ENCODE data around the gene C11orf68.
"Not testable (repeated sequence)": the region's sequence is repeated elsewhere in the genome, so short reads cannot be mapped to it uniquely, and the experiment has no call there.

The C11orf68 gene

DNA sequence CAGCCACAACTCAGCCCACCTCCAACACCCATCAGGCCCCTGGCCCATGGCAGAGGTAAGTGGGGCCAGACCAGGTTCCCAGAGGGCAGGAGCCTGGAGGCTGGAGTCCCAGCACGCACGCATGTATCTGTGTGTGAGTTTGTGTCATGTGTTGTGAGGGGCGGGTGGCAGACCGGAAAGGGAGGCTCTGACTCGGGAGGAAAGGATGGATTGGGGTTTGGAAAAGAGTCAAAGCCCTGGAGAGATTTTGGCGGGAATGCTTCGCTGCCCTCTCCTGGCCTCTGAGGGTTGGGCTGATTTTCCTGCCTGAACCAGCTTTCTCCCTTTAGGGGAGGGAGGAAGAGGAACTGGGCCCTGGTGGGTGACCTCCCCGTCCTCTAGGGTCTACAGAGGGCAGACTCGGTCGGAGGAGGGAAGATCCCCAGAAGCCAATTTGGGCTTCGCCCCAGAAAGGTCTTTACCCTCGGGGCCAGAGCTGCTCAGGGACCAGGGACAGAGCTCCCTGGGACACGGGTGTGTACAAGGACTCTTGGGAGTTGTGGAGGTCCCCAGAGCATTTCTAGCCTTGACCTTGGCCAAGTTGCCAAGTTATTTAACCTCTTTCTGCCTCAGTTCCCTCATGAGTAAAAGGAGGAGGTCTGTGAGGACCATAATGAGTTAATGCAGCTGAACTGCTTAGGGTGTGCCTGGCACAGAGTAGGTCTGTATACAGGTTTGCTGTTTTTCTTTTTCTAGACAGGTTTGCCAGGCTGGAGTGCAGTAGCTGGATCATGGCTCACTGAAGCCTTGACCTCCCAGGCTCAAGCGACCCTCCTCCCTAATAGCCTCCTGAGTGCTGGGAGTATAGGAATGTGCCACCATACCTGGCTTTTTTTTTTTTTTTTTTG, 6.9 kb downstream of the C11orf68 start:
- DNase-seq: no peak

DNA sequence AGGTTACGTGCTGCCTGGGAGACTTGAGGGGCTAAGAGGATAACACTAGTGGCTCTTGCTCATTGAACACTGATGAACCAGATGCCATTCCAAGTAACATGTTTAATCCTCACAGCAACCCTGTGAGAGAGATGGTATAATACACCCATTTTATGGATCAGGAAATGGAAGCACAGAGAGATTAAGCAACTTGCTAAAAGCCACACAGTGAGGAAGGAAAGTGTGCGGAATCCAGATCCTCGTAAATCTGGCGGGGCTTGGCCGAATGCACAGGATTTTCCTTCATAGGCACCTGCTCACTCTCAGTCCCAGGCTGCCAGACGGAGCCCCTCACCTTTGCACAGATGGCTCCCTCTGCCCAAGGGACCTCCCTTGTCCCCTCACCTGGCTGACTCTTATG, 11.0 kb downstream of the C11orf68 start:
- no peak for DNase-seq

DNA sequence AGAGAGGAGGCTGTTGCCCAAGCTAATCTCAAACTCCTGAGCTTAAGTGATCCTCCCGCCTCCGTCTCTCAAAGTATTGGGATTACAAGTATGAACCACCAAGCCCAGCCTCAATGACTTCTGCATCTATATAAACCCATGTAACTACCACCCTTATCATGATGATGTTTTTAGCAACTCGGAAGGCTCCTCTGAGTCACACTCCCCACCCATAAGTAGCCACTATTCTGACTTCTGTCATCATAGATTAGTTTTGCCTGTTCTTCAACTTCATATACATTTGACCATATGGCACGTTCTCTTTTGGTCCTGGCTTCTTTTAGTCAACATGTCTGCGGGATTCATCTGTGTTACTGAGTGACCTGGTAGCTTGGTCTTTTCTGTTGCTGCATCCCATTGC, 12.3 kb downstream of the C11orf68 start:
- DNase-seq: no peak

DNA sequence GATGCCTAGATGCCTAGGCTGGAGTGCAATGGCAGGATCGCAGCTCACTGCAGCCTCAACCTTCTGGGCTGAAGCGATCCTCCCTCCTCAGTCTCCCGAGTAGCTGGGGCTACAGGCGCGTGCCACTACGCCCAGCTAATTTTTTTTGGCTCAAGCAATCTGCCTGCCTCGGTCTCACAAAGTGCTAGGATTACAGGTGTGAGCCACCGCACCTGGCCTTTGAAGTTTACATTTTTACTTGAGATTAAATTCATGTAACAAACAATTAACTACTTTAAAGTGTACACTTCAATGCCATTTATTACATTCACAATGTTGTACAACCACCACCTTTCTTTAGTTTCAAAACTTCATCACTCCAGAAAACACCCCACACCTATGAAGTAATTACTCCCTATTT, 15.1 kb downstream of the C11orf68 start:
- no peak for DNase-seq

DNA sequence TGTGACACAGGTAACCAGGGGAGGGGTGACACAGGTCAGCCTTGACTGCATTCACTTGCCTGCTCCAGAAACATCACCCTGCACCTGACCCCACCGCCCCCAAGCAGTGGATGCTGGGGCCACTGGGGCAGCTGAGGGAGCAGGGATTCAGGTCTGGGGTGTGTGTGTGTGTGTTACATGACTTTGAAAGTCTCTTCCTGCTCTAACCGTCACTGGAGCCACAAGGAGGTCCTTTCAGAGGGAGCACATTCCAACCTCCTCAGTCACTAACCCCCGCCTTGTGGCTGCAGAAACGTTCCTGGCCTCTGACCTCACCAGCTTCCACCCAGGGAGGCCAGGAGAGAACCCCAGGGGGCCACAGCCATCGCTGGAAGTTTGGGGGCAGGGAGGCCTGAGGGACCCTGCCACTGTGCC, 15.8 kb downstream of the C11orf68 start:
- DNase-seq: no peak

DNA sequence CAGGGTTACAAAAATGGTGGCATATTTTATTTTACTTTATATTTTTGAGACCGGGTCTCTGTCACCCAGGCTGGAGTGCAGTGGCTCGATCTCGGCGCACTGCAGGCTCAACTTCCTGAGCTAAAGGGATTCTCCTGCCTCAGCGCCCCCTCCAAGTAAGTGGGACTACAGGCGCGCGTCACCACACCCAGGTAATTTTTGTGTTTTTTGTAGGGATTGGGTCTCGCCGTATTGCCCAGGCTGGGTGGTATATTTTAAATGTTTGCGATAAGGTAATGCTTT, 18.0 kb downstream of the C11orf68 start:
- DNase-seq: no peak

DNA sequence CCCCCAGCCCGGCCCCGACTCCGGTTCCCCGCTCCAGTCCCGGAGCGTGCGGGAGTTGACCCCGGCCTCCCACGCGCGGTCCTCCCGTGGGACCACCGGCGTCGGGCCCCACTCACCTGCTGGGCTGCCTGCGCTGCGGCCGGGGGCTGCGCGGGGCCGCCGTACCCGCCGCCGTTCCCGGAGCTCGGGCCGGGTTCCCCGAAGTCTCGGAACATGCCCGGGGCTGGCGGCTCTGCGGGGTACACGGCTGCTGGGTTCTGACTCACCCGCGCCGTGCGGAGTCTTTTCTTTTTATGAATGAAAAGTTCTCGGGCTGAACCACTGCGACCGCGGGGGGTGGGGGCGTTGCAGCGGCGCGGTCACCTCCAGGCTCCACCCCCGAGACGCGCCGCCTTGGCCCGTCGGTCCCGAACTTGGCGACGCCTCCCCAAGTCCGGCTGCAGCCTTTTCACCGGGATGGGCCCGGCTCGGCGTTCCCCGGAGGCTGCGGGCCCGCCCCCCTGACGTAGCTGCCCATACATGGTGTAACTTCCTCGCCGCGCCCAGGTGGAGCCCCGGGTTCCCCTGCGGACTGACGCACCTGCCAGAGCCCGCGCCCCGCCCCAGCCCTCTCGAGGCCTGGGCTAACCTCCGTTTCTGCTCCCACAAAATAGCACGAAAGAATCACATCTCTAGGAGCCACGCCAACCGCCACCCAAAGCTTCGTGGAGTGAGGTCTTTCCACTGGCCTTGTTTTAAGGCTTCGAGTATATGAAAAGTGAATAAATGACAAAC, 18.6 kb downstream of the C11orf68 start, which contains the start of gene FOSL1:
TSS of gene FOSL1 (minus strand) at position 264 of the 774 bp plus-strand sequence. CDS start at position 215, 49 bp downstream.
- DNase-seq: peak; percentile 96

DNA sequence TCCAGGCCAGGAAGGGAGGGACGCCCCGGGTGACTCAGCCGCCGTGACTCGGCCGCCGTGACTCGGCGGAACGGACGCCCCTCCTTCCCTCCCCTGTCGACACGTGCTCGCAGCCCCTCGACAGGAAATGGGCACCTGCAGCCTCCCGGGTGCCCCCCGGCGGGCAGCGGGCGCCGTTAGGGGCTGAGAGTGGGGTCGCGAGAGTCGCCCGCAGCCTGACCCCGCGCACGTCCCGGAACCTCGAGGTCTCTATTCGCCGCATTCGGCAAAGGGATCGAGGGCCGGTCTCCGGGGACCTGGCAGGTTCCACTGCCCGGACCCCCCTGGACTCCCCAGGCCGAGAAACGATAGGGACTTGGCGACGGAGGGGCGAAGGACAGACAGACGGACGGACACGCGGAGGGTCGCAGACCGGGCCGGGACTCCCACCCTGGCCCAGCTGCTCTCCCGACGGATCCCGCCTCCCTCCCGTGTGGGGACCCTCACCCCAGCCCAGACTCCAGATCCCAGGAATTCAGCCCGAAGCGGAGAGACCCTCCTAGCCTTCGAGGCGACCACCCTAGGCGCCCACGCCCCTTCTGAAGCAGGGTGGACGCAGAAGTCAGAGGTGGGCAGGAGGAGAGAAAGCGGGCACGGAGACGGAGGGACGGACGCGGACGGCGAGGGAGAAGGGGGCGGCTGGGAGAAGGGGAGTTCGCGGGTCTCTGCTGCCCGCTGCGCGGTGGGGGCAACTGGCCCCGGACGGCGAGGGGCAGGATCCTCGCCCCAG, 19.3 kb downstream of the C11orf68 start:
- peak; percentile 90 for DNase-seq

DNA sequence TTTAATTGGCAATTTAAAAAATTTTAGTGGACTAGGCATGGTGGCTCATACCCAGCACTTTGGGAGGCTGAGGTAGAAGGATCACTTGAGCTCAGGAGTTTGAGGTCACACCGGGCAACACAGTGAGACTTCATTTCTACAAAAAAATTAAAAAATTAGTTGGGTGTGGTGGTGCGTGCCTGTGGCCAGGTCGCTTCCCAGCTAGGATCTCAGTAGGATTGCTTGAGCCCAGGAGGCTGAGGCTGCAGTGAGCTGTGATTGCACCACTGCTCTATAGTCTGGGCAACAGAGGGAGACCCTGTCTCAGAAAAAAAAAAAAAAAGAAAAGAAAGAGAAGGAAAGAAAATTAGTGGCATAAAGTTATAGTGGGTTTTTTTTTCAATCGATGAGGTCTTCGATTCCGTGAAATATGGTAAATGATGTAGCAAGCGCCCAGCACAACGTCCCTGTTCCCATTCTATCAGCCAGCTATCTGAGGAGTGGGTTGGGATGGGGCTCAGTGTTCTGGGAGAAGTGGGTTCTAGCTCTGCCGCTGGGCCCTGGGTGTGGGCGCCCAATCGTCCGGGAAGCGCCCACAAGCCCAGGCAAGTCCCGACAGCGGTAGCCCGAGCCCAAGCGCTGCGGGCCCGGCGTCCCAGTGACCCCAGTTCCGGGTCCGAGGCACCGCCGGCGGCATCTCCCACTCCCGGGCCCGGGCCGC, 20.1 kb downstream of the C11orf68 start:
- no peak for DNase-seq

DNA sequence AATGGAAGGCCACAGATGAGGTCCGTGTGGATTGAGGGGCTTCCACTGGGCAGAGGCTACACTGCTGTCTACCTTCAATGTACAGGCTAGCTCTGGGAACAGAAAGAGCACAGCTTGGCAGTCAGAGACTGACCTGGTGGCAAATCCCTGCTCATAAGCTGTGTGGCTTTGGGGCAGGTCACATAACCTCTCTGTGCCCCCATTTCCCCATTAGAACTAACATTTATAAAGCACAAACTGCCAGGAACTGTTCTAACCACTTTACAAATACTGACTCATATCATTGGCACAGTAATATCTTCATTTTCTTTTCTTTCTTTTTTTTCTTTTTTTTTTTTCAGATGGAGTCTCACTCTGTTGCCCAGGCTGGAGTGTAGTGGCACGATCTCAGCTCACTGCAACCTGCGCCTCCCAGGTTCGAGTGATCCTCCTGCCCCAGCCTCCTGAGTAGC, 21.8 kb downstream of the C11orf68 start:
- DNase-seq: no peak

DNA sequence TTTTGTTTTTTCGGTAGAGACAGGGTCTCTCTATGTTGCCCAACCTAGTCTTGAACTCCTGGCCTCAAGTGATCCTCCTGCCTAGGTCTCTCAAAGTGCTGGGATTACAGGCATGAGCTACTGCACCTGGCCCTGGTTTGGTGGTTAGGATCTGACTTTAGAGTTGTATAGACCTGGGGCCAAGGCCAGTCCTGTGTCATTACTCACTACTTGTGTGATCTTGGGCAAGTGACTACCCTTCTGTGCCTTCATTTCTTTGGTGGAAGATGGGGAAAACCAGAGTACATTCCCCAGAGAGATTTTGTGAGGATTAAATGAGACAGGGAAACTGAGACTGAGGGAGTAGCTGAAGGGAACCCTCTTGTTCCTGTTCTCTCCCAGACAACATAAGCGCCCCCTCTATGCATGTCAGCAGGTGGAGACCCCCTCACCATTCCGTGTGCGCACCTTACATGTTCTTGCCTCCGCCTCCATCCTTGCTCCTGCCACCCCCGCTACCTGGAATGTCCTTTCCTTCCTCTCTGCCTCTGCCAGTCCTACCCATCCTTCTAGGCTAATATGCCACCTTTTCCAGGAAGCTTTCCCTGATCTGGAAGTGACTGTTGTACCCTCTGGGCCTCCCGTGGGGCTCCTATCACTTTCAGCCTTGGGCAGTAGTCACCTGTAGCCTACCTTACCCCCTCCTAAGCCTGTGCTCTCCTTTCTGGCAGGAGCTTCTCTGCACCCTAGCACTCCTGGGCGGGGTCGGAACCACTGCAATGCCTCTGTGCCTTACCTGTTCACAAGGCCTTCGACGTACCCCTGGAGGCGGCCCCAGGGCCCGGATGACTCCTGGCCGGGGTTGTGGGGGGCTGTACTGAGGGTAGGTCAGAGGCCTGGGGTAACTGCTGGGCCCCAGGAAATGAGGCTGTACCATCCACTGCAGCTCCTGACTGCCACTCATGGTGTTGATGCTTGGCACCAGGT, 22.5 kb downstream of the C11orf68 start:
- DNase-seq: no peak

DNA sequence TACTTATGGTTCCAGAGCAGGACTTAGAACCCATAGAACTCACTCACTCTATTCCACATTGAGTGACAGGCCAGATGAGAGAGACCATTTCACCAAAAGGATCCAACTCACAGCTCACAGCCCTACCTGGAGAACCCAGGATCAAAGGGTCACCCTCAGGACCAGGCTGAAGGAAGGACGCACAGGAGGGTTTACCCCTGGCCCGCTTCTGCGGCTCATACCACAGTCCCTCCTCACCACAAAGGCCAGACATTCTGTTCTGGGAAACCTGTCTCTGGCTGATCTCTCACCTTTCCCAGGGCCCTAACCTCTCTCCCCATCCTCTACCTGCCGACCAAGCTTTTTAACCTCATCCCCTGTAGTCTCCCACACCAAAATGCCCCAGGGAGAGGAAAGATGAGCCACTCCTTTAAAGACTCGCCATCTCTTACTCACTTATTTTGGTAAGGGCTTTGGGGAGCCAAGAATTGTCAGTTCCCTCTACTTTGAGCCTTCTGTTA, 23.3 kb downstream of the C11orf68 start:
- DNase-seq: no peak

DNA sequence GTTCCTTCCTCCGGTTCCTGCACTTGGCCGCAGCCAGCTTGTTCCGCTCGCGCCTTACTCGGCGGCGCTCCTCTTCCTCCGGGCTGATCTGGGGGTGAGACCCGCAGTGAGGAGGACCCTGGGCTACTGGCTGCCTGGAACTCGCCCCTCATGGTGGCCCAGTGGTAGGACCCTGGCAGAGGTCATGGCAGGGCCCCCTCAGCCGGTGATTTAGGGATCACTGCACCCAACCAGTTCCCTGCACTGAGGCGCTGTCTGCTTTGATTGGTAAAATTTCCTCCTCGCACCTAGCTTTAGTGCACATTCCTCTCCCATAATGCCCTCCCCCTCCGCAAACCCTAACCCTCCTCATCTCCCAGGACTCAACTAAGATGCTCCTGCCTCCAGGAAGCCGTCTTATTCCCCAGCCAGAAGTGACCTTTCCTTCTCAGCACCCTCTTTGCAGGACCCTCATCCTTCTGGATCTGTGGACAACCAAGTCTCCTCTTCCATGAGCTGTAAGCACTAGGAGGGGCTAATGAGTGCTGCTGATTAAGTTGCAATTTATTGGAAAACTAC, 24.7 kb downstream of the C11orf68 start:
- no peak for DNase-seq

DNA sequence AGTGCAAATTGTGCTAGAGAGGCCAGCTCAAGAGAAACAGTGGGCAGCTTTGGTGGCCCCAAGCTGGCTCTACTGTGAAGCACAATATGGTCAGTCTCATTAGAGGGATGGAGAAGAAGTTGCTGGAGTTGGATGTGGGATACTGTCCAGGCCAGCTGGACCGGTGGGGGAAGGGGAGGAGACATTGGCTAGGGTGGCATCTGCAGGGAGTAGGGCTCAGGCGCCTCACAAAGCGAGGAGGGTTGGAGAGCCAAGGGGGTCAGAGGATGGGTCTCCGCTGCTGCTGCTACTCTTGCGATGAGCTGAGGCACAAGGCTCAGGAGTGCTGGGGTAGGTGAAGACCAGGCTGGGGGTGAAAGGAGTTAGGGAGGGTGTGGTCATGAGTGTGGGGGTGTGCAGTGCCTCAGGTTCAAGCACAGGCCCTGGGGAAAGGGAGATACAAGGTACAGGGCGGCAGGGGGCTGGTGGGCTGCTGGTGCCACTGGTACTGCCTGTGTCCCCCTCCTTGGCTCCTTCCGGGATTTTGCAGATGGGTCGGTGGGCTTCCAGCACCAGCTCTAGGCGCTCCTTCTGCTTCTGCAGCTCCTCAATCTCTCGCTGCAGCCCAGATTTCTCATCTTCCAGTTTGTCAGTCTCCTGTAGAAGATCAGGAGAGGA, 26.1 kb downstream of the C11orf68 start:
- DNase-seq: no peak

DNA sequence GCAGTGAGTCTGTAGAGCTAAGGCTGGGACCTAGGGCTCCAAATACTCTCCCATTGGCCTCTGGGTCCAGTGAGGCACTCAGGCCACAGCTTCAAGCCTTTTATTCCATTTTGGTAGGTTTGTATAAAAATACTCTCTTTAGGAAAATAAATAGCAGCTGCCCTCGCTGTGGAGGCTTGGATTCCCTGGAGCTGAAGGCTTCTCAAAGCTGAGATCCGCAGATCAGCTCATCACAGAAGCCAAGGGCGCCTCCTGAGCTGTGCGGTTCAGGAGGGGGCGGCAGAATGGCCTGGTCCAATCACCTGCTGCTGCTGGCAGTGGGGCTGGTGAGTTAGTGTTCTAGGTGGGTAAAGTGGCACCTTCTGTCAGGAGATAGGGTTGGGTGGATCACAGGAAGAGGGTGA, 26.7 kb downstream of the C11orf68 start:
- DNase-seq: not testable (repeated sequence)

DNA sequence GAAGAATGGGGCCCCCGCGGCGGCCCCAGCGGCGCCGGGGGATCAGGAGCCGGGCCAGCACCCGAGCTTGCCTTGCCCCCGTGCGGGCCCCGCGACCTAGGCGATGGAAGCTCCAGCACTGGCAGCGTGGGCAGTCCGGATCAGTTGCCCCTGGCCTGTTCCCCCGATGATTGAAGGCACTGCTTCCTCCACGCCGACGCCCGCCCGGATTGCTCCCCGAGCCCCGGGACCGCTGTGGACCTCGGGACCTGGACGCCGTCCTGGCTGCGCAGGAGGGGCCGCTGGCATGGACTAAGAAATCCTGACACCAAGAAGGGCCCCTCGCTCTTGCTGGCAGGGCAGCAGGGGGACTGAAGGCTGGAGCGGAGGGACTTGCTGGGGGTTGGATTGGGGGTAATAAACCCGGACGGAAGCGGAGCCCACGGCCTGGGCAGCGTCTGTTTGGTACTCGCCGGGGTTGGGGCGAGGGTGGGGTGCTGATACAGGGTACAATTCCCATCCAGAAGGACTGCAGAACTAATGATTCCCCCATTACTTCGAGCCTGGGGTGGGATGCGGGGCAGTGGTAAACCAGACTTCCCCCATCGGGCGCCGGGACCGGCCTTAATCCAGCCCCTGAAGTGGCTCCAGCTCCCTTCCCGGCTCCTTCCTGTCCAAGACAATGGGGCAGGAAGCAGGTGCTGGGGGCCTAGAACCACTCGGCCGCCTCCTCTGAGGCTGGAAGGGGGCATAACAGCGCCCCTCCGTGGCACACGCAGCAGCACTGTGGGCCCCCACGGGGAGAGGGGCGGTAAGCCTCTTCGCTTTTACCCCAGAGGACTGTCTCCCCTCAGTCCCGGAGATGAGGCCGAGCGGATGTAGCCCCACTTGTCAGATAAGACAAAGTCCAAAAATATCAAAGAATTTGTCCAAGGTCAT, 27.4 kb downstream of the C11orf68 start:
- DNase-seq: peak; percentile 84

DNA sequence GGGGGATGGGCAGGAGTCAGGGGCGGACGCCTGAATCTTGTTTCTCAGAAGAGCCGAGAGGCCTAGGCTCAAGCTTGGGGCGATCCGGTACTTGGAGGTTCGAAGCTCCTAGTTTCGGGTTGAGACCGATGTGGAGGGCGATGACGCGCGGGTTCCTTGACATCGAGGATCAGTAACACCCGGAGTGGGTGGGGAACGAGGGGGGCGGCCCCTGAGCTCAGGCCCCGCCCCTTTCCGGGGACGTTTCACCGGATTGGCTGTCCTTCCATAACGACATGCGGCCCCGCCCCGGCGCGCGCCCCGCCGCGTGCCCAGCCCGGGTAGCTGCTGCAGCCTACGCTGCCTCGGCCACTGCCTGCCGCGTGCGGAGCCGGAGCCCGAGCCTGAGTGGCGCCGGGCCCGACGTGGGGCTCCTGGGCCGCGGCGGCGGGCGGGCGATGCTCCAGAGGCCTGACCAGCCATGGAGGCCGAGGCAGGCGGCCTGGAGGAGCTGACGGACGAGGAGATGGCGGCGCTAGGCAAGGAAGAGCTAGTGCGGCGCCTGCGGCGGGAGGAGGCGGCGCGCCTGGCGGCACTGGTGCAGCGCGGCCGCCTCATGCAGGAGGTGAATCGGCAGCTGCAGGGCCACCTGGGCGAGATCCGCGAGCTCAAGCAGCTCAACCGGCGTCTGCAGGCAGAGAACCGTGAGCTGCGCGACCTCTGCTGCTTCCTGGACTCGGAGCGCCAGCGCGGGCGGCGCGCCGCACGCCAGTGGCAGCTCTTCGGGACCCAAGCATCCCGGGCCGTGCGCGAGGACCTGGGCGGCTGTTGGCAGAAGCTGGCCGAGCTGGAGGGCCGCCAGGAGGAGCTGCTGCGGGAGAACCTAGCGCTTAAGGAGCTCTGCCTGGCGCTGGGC, 28.3 kb downstream of the C11orf68 start, which contains the start of gene CCDC85B:
TSS of gene CCDC85B (plus strand) at position 350 of the 895 bp plus-strand sequence. CDS start at position 461, 111 bp downstream.
- DNase-seq: peak; percentile 99

All from activated CD8-positive, alpha-beta memory T cell treated with anti-CD3 and anti-CD28 coated beads for 24 hours (primary cell).